ENCODE measurements around the gene DCBLD1. TPM values are rescaled to one million over a fixed set of nuclear protein-coding genes. Genes with fewer than 3 reads are reported as not detected.
"Not testable (repeated sequence)": the region's sequence is repeated elsewhere in the genome, so short reads cannot be mapped to it uniquely, and the experiment has no call there.

Gene DCBLD1
- total and polyA plus RNA-seq, 2 donors, result 1.3 to 5.7 TPM

DNA sequence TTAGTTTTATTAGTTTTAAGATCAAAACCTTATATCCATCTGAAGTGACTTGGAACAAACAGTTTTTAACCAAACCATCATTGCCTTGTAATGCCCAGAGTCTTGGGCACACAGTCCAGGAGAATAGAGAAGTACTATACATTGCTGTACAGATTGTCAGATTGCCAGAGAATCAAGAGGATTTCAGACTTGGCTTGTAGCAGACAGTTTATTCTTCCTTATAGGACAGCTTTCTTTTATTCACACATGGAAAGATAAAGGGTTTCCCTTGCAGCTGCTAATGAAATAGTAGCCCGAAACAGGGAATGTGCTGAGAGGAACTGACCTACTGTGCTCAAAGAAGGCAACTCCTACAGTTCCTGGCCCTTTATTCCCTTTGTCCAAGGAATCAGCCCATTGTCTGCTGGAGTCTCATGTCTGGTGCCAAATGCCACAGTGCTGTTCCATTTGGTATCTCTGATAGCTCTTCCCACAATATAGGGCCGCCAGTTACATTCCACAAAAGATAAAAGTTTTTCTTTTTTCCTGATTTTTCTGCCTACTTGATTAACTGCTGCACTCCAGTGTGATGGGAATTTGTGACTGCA, 30.6 kb downstream of the DCBLD1 start:
- Histone ChIP-seq H3K27me3 (ENCODE audit: control insufficient read depth in 2 of 2, insufficient read depth in 1 of 2, low read length in 1 of 2) (no peaks in the 10 kb centered on the region), H3K9me3 (ENCODE audit: control insufficient read depth in 2 of 2, insufficient read depth in 1 of 2, low read length in 1 of 2) (no peaks in the 10 kb centered on the region), H3K27ac (ENCODE audit: low read depth in 1 of 2, low read length in 1 of 2) (no peak overlapping the region), H3K36me3 (ENCODE audit: control insufficient read depth in 2 of 2, insufficient read depth in 2 of 2, low read length in 1 of 2) (no peaks in the 10 kb centered on the region), H3K4me3 (ENCODE audit: low read length in 2 of 2) (no peak overlapping the region), H3K4me1 (ENCODE audit: control insufficient read depth in 2 of 2, insufficient read depth in 2 of 2, low read length in 2 of 2) (no peaks in the 10 kb centered on the region)
- 92% methylated on average over 2 of the region's 2 CpGs for WGBS
- DNase-seq (ENCODE audit: low read depth in 6 of 9, low spot score in 9 of 9), result no peak

DNA sequence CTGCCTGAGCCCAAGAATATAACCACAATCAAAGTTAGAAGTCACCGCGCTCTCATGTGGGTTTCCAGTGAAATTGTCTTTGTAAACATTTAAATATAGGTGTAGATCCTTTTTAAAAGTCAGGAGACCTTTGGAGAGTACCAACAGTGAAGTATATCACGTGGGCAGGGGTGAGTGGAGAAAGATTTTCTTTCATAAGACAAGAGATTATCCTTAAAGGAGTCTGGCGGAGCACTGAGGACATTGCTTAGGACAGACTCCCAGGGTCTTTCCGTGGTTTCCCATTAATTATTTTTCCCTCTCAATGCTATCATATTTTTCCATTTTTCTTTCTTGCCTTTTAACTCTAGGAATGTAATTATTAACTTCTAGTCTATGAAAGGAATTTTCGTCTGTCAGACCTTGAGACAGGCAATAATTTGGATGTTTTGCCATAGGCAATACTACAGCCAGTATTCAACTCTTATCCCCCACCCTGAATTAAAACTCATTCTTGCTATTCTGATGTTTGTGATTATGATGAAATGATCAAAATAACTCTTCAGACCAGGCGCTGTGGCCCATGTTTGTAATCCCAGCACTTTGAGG, 31.4 kb downstream of the DCBLD1 start:
- no peaks in the 10 kb centered on the region for H3K9me3 ChIP-seq (ENCODE audit: control insufficient read depth in 2 of 2, insufficient read depth in 1 of 2, low read length in 1 of 2)
- H3K27ac ChIP-seq (ENCODE audit: low read depth in 1 of 2, low read length in 1 of 2), result no peak overlapping the region
- no peaks in the 10 kb centered on the region for H3K27me3 ChIP-seq (ENCODE audit: control insufficient read depth in 2 of 2, insufficient read depth in 1 of 2, low read length in 1 of 2)
- WGBS, result 94% methylated on average over 7 of the region's 7 CpGs
- DNase-seq (ENCODE audit: low read depth in 6 of 9, low spot score in 9 of 9), result no peak
- H3K4me1 ChIP-seq (ENCODE audit: control insufficient read depth in 2 of 2, insufficient read depth in 2 of 2, low read length in 2 of 2), result no peaks in the 10 kb centered on the region
- H3K4me3 ChIP-seq (ENCODE audit: low read length in 2 of 2), result no peak overlapping the region
- no peaks in the 10 kb centered on the region for H3K36me3 ChIP-seq (ENCODE audit: control insufficient read depth in 2 of 2, insufficient read depth in 2 of 2, low read length in 1 of 2)

DNA sequence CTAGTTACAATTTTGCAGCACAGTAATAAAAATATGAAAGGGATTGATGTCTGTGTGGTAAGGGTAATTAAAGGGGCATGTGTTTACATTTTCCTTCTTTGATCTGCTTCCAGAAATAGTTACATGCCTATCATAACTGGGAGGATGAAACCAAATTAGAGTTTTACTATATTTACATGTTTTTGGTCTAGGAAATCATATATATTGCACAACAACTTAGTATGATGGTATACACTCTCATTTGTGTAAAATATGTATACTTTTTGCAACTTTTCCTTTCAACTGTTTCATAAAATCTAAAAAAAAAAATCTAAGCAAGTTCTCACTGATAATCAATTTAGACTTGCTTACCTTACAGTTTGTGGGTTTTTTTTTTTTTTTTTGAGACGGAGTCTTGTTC, 32.2 kb downstream of the DCBLD1 start:
- Histone ChIP-seq H3K27me3 (ENCODE audit: control insufficient read depth in 2 of 2, insufficient read depth in 1 of 2, low read length in 1 of 2) (no peaks in the 10 kb centered on the region), H3K36me3 (ENCODE audit: control insufficient read depth in 2 of 2, insufficient read depth in 2 of 2, low read length in 1 of 2) (no peaks in the 10 kb centered on the region), H3K4me3 (ENCODE audit: low read length in 2 of 2) (no peak overlapping the region), H3K27ac (ENCODE audit: low read depth in 1 of 2, low read length in 1 of 2) (no peak overlapping the region), H3K4me1 (ENCODE audit: control insufficient read depth in 2 of 2, insufficient read depth in 2 of 2, low read length in 2 of 2) (no peaks in the 10 kb centered on the region), H3K9me3 (ENCODE audit: control insufficient read depth in 2 of 2, insufficient read depth in 1 of 2, low read length in 1 of 2) (no peaks in the 10 kb centered on the region)
- 96% methylated on average over 1 of the region's 1 CpG for whole genome bisulfite sequencing
- no peak for DNase-seq (ENCODE audit: low read depth in 6 of 9, low spot score in 9 of 9)

DNA sequence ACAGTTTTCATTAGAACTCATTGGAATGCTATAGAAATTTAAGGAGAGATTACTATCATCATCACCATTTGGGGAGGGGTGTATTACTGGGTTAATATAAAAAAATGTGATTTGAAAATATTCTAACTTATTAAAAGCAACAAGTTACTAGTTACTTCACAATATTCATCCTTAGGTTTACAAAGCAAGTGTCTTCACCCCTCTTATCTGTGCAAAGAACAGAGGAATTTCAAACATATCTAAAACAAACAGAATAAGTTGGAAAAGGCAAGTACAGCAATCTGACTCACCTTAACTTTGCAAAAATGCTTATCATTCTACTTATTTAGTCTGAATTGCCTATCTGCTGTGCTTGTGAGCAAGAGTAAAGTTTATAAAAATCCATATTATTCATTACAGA, 32.9 kb downstream of the DCBLD1 start:
- Histone ChIP-seq H3K4me3 (ENCODE audit: low read length in 2 of 2) (no peak overlapping the region), H3K27ac (ENCODE audit: low read depth in 1 of 2, low read length in 1 of 2) (no peak overlapping the region), H3K9me3 (ENCODE audit: control insufficient read depth in 2 of 2, insufficient read depth in 1 of 2, low read length in 1 of 2) (no peaks in the 10 kb centered on the region)

DNA sequence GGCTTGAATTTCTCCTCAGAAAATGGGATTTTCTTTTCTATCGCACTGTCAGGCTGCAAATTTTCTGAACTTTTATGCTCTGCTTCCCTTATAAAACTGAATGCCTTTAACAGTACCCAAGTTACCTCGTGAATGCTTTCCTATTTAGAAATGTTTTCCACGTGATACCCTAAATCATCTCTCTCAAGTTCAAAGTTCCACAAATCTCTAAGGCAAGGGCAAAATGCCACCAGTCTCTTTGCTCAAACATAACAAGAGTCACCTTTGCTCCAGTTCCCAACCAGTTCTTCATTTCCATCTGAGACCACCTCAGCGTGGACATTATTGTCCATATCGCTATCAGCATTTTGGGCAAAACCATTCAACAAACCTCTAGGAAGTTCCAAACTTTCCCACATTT, 35.5 kb downstream of the DCBLD1 start:
- not testable (repeated sequence) for H3K4me1 ChIP-seq (ENCODE audit: control insufficient read depth in 2 of 2, insufficient read depth in 2 of 2, low read length in 2 of 2); H3K4me3 ChIP-seq (ENCODE audit: low read length in 2 of 2); H3K9me3 ChIP-seq (ENCODE audit: control insufficient read depth in 2 of 2, insufficient read depth in 1 of 2, low read length in 1 of 2); H3K36me3 ChIP-seq (ENCODE audit: control insufficient read depth in 2 of 2, insufficient read depth in 2 of 2, low read length in 1 of 2); DNase-seq (ENCODE audit: low read depth in 6 of 9, low spot score in 9 of 9); H3K27ac ChIP-seq (ENCODE audit: low read depth in 1 of 2, low read length in 1 of 2); H3K27me3 ChIP-seq (ENCODE audit: control insufficient read depth in 2 of 2, insufficient read depth in 1 of 2, low read length in 1 of 2)
- WGBS, result 97% methylated on average over 5 of the region's 5 CpGs

More for the DNA sequence above, 32.9 kb downstream of the DCBLD1 start:
- H3K36me3 ChIP-seq (ENCODE audit: control insufficient read depth in 2 of 2, insufficient read depth in 2 of 2, low read length in 1 of 2), result no peaks in the 10 kb centered on the region
- H3K27me3 ChIP-seq (ENCODE audit: control insufficient read depth in 2 of 2, insufficient read depth in 1 of 2, low read length in 1 of 2), result no peaks in the 10 kb centered on the region
- H3K4me1 ChIP-seq (ENCODE audit: control insufficient read depth in 2 of 2, insufficient read depth in 2 of 2, low read length in 2 of 2), result no peaks in the 10 kb centered on the region
- DNase-seq (ENCODE audit: low read depth in 6 of 9, low spot score in 9 of 9), result no peak

DNA sequence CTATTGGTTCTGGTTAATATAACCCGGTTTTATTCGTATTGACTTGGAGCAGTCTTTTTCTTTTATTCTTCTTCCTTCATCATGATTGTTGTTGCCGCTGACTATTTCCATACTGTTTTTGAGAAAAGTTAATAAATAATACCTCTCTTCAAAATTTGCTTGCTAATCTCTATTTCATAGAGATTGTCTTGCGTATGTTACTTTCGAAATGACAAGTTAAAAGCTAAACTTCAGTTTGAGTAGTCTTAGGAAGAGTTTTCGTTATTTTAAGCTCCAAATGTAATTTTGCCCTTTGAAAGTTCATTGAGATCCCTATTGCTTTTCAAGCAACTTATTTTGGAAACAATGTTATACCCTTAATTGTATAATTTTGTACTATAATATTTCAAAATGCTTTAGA, 36.4 kb downstream of the DCBLD1 start:
- H3K27ac ChIP-seq (ENCODE audit: low read depth in 1 of 2, low read length in 1 of 2), result no peak overlapping the region
- H3K4me3 ChIP-seq (ENCODE audit: low read length in 2 of 2), result no peak overlapping the region
- no peaks in the 10 kb centered on the region for H3K27me3 ChIP-seq (ENCODE audit: control insufficient read depth in 2 of 2, insufficient read depth in 1 of 2, low read length in 1 of 2)
- no peaks in the 10 kb centered on the region for H3K4me1 ChIP-seq (ENCODE audit: control insufficient read depth in 2 of 2, insufficient read depth in 2 of 2, low read length in 2 of 2)
- no peaks in the 10 kb centered on the region for H3K9me3 ChIP-seq (ENCODE audit: control insufficient read depth in 2 of 2, insufficient read depth in 1 of 2, low read length in 1 of 2)
- WGBS, result 97% methylated on average over 6 of the region's 6 CpGs
- no peaks in the 10 kb centered on the region for H3K36me3 ChIP-seq (ENCODE audit: control insufficient read depth in 2 of 2, insufficient read depth in 2 of 2, low read length in 1 of 2)
- DNase-seq (ENCODE audit: low read depth in 6 of 9, low spot score in 9 of 9), result no peak

DNA sequence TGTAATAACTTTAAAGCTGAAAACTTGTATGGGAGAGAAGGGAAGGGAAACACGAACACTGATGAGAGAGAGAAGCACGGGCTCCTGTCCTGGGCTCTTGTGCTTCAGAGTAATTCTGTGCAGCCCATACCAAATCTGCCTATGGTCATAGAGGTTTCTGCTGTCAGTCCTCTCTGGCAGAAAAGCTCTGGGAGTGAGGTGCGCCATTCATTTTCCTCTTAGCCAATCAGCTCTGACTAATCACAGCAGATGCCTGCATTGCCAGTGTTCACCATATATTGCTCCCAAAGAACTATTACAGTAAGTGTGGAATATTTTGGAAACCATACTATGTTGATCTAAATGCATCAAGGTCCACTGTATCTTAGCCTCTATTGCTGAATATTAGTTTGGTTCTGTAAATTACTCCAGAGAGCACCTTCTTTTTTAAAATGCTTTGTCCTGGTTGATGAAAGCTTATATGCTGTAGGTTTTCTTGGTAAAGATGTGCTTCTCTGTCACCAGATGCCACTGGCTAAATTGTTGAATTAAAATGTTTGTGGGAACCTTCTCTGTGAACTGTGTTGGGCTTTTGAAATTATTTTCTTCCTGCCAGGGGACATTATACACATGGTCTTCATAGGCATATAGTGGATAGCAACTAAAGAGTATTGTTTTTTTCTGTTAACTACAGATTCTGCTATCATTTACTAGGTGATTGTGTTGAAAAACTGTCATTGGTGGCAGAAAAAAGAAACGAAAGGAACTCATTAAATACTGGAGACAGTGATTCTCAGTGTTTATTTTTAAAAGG, 38.3 kb downstream of the DCBLD1 start:
- H3K27me3 ChIP-seq (ENCODE audit: control insufficient read depth in 2 of 2, insufficient read depth in 1 of 2, low read length in 1 of 2), result no peaks in the 10 kb centered on the region
- no peaks in the 10 kb centered on the region for H3K36me3 ChIP-seq (ENCODE audit: control insufficient read depth in 2 of 2, insufficient read depth in 2 of 2, low read length in 1 of 2)
- no peak for DNase-seq (ENCODE audit: low read depth in 6 of 9, low spot score in 9 of 9)
- H3K4me3 ChIP-seq (ENCODE audit: low read length in 2 of 2), result no peak overlapping the region
- H3K4me1 ChIP-seq (ENCODE audit: control insufficient read depth in 2 of 2, insufficient read depth in 2 of 2, low read length in 2 of 2), result no peaks in the 10 kb centered on the region
- H3K9me3 ChIP-seq (ENCODE audit: control insufficient read depth in 2 of 2, insufficient read depth in 1 of 2, low read length in 1 of 2), result no peaks in the 10 kb centered on the region
- no peak overlapping the region for H3K27ac ChIP-seq (ENCODE audit: low read depth in 1 of 2, low read length in 1 of 2)
- WGBS, result 98% methylated on average over 4 of the region's 4 CpGs

DNA sequence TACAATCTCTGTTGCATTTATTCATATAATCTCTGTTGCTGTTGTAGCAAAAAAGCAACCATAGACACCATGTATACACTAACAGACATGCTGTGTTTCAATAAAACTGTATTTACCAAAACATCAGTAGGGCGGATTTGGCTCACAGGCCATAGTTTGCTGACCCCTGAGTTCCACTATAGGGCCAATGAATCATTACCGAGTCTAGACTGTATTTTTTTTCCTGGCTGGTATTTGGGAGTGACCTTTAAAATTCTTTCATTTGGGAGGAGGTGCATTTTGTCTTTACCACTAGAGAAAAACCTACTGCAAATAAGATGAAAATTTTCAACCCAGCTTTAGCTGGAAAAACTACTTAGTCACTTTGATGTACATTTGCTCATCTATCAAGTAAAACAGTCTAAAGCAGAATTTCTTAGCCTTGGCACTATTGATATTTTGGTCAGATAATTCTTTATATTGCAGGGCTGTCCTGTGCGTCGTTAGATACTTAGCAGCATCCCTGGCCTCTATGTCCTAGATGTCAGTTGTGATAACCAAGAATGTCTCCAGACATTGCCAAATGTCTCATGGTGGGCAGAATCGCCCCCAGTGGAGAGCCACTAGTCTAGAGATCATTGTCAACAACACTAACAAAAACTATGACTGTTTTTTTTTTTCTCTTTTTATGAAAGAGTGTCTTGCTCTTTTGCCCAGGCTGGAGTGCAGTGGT, 39.5 kb downstream of the DCBLD1 start:
- WGBS, result 97% methylated on average over 5 of the region's 5 CpGs
- Histone ChIP-seq H3K27me3 (ENCODE audit: control insufficient read depth in 2 of 2, insufficient read depth in 1 of 2, low read length in 1 of 2) (no peaks in the 10 kb centered on the region), H3K36me3 (ENCODE audit: control insufficient read depth in 2 of 2, insufficient read depth in 2 of 2, low read length in 1 of 2) (no peaks in the 10 kb centered on the region), H3K9me3 (ENCODE audit: control insufficient read depth in 2 of 2, insufficient read depth in 1 of 2, low read length in 1 of 2) (no peaks in the 10 kb centered on the region), H3K4me3 (ENCODE audit: low read length in 2 of 2) (no peak overlapping the region), H3K27ac (ENCODE audit: low read depth in 1 of 2, low read length in 1 of 2) (no peak overlapping the region), H3K4me1 (ENCODE audit: control insufficient read depth in 2 of 2, insufficient read depth in 2 of 2, low read length in 2 of 2) (no peaks in the 10 kb centered on the region)
- DNase-seq (ENCODE audit: low read depth in 6 of 9, low spot score in 9 of 9), result no peak

DNA sequence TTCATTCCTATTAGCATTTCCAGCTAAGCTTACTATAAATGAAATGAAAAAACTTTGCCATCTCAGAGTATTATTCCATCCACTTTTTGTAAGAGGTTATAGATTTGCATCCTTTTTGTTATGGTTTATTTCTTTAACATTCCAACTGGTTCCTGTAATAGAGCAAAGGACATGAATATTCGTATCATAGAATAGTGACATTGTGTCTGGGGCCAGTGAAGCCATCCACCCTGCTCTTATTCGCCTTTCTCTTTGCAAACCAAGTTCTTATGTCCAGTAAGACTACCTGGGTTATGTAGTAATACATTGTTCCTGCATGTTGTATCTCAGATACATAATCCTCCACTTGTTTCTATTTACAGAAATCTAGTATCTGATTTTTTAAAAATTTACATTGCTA, 43.1 kb downstream of the DCBLD1 start:
- H3K4me3 ChIP-seq (ENCODE audit: low read length in 2 of 2), result no peak overlapping the region
- no peaks in the 10 kb centered on the region for H3K27me3 ChIP-seq (ENCODE audit: control insufficient read depth in 2 of 2, insufficient read depth in 1 of 2, low read length in 1 of 2)
- no peaks in the 10 kb centered on the region for H3K4me1 ChIP-seq (ENCODE audit: control insufficient read depth in 2 of 2, insufficient read depth in 2 of 2, low read length in 2 of 2)
- no peak for DNase-seq (ENCODE audit: low read depth in 6 of 9, low spot score in 9 of 9)
- no peak overlapping the region for H3K27ac ChIP-seq (ENCODE audit: low read depth in 1 of 2, low read length in 1 of 2)
- no peaks in the 10 kb centered on the region for H3K36me3 ChIP-seq (ENCODE audit: control insufficient read depth in 2 of 2, insufficient read depth in 2 of 2, low read length in 1 of 2)
- no peaks in the 10 kb centered on the region for H3K9me3 ChIP-seq (ENCODE audit: control insufficient read depth in 2 of 2, insufficient read depth in 1 of 2, low read length in 1 of 2)
- WGBS, result 94% methylated on average over 2 of the region's 2 CpGs

All from thymus (tissue), 11 donors.